HG03139 (cell line): Measurements from ENCODE around the gene CRCP.

Source experiments
- ATAC-seq: cut with Tn5 transposase; IDR thresholded peaks from one replicate; pipeline ENCODE4 v1.9.1; 2021; ENCODE audit not compliant: unreplicated experiment

Gene CRCP

GRCh38 chr7:66186991-66187390 is 72.3 kb downstream of the CRCP start:
- ATAC-seq, result no peak

- ATAC-seq, result no peak
Measured at GRCh38 chr7:66187905-66188304, 73.3 kb downstream of the CRCP start.

- no peak for ATAC-seq
Measured at GRCh38 chr7:66188645-66189044, 74.0 kb downstream of the CRCP start.

GRCh38 chr7:66189695-66190503 is 75.3 kb downstream of the CRCP start:
- no peak for ATAC-seq

- ATAC-seq, result no peak
Measured at GRCh38 chr7:66190504-66190857, 75.8 kb downstream of the CRCP start.

GRCh38 chr7:66193146-66193725 is 78.6 kb downstream of the CRCP start:
- ATAC-seq, result no peak

GRCh38 chr7:66198469-66198868 is 83.8 kb downstream of the CRCP start:
- no peak for ATAC-seq

GRCh38 chr7:66198956-66199355 is 84.3 kb downstream of the CRCP start:
- ATAC-seq, result no peak

- no peak for ATAC-seq
Measured at GRCh38 chr7:66202441-66202840, 87.8 kb downstream of the CRCP start.
